OCI-LY3 (cell line): ENCODE results near the gene MAL.

ENCODE experiments used
- CTCF ChIP-seq: fragments of 200-600, 300-600 bp; sonication (generic); IDR thresholded peaks from 2 replicates; pipeline ENCODE4 v1.5.1; 2014; ENCODE audit warnings: antibody characterized with exemption, low read length, low read depth
- EZH2phosphoT487 ChIP-seq: fragments of 200-600 bp; shearing (Covaris generic); IDR thresholded peaks from 2 replicates; pipeline ENCODE4 v1.6.1; 2018; ENCODE audit warnings: antibody characterized with exemption, mixed run types, low read depth

GRCh38 chr2:95024371-95024770 lies 1.1 kb upstream of the MAL start:
- TF ChIP-seq CTCF = no peak
- no peak for TF ChIP-seq EZH2phosphoT487
